Neural progenitor cell (in vitro differentiated cells): ENCODE data around the gene ZNF280B.

ENCODE experiments used
- EZH2 ChIP-seq: fragments of 200-600 bp; sonication (generic); IDR thresholded peaks from 2 replicates; pipeline ENCODE4 v1.6.1; 2017; ENCODE audit warnings: antibody characterized with exemption, mild to moderate bottlenecking, moderate library complexity
- EZH2phosphoT487 ChIP-seq: fragments of 200-600 bp; sonication (generic); IDR thresholded peaks from 2 replicates; pipeline ENCODE4 v1.6.1; 2017; ENCODE audit warnings: antibody characterized with exemption
- TF ChIP-seq, protein P1 (sequence below): fragments of 200-600 bp; sonication (generic); IDR thresholded peaks from 2 replicates; pipeline ENCODE4 v1.5.1; 2017; ENCODE audit warnings: antibody characterized with exemption, mild to moderate bottlenecking

- TF ChIP-seq, protein P1, sequence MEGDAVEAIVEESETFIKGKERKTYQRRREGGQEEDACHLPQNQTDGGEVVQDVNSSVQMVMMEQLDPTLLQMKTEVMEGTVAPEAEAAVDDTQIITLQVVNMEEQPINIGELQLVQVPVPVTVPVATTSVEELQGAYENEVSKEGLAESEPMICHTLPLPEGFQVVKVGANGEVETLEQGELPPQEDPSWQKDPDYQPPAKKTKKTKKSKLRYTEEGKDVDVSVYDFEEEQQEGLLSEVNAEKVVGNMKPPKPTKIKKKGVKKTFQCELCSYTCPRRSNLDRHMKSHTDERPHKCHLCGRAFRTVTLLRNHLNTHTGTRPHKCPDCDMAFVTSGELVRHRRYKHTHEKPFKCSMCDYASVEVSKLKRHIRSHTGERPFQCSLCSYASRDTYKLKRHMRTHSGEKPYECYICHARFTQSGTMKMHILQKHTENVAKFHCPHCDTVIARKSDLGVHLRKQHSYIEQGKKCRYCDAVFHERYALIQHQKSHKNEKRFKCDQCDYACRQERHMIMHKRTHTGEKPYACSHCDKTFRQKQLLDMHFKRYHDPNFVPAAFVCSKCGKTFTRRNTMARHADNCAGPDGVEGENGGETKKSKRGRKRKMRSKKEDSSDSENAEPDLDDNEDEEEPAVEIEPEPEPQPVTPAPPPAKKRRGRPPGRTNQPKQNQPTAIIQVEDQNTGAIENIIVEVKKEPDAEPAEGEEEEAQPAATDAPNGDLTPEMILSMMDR: no peak
- TF ChIP-seq EZH2phosphoT487 (no peak), EZH2 (no peak)
These were observed 41.4 kb downstream of the ZNF280B start for GRCh38 chr22:22467112-22467511.
